ENCODE data around the gene OXER1. TPM values are rescaled to one million over a fixed set of nuclear protein-coding genes. Genes with fewer than 3 reads are reported as not detected.

Gene OXER1
- total and polyA plus RNA-seq, 2 experiments from 2014 or later, result not detected

GRCh38 chr2:42792583-42793333 lies 28.8 kb upstream of the OXER1 start, which contains the start of gene HAAO:
Gene HAAO (minus strand): TSS chr2:42792583. CDS start chr2:42792536, 47 bp downstream.
- no peaks in the 10 kb centered on the region for H3K36me3 ChIP-seq (ENCODE audit: low read depth)
- H3K9me3 ChIP-seq (ENCODE audit: low read depth), result no peaks in the 10 kb centered on the region
- H3K9ac ChIP-seq, result peak within 1 kb of the TSS; percentile 23; the same call in 1 of the 2 replicates
- no peaks in the 10 kb centered on the region for H3K4me1 ChIP-seq (ENCODE audit: insufficient read depth)
- no peaks in the 10 kb centered on the region for H4K20me1 ChIP-seq (ENCODE audit: insufficient read depth)
- peaks cover 24% of the 10 kb centered on the region for H3K27me3 ChIP-seq (replicated peaks; ENCODE audit: insufficient read depth)
- 3 to 4% methylated on average over 63 to 73 of the region's 75 CpGs for WGBS, 2 experiments (ENCODE audit: low coverage in 1 of 2, low lambda C conversion rate in 2 of 2, missing lambda C conversion rate in 2 of 2)
- H3K4me3 ChIP-seq, result peak within 1 kb of the TSS; percentile 65
- no peaks in the 10 kb centered on the region for H3K79me2 ChIP-seq (ENCODE audit: insufficient read depth)
- in situ Hi-C loops (cut with MboI), result no loop called here
- H3K27ac ChIP-seq, result no peak within 1 kb of the TSS
- H3K4me2 ChIP-seq (ENCODE audit: unreplicated experiment), result peak within 1 kb of the TSS; percentile 49
- TF ChIP-seq EZH2phosphoT487 (IDR thresholded peaks at IDR 0.05; ENCODE audit: insufficient read depth, low read depth), result 0 out of 2 replicates have a peak, but pooled peaks have one; percentile 30
- TF ChIP-seq EZH2 (IDR thresholded peaks at IDR 0.05; ENCODE audit: insufficient read depth, poor library complexity, severe bottlenecking), result peak; percentile 53
- DNase-seq, result peak; percentile 35
- H2AFZ ChIP-seq, result peak within 1 kb of the TSS; percentile 62
- no peaks in the 10 kb centered on the region for H3F3A ChIP-seq (ENCODE audit: insufficient read depth)
- no peaks in the 10 kb centered on the region for H3K9me2 ChIP-seq (ENCODE audit: insufficient read depth)

- no peaks in the 10 kb centered on the region for H3F3A ChIP-seq (ENCODE audit: insufficient read depth)
- H3K79me2 ChIP-seq (ENCODE audit: insufficient read depth), result no peaks in the 10 kb centered on the region
- peak; percentile 48 for DNase-seq
- no peaks in the 10 kb centered on the region for H3K9me2 ChIP-seq (ENCODE audit: insufficient read depth)
- no peaks in the 10 kb centered on the region for H3K36me3 ChIP-seq (ENCODE audit: low read depth)
- H4K20me1 ChIP-seq (ENCODE audit: insufficient read depth), result no peaks in the 10 kb centered on the region
- no peaks in the 10 kb centered on the region for H3K4me1 ChIP-seq (ENCODE audit: insufficient read depth)
- 4 to 14% methylated on average over 7 to 14 of the region's 18 CpGs for WGBS, 2 experiments (ENCODE audit: low coverage in 1 of 2, low lambda C conversion rate in 2 of 2, missing lambda C conversion rate in 2 of 2)
- peak overlapping the region; percentile 65 for H3K4me3 ChIP-seq
- H3K27me3 ChIP-seq (replicated peaks; ENCODE audit: insufficient read depth), result peaks cover 24% of the 10 kb centered on the region
- H3K9ac ChIP-seq, result peak overlapping the region; percentile 23; the same call in 1 of the 2 replicates
- peak overlapping the region; percentile 62 for H2AFZ ChIP-seq
- in situ Hi-C loops (cut with MboI), result no loop called here
- H3K27ac ChIP-seq, result no peak overlapping the region
- TF ChIP-seq EZH2 (IDR thresholded peaks at IDR 0.05; ENCODE audit: insufficient read depth, poor library complexity, severe bottlenecking) (no peak), EZH2phosphoT487 (IDR thresholded peaks at IDR 0.05; ENCODE audit: insufficient read depth, low read depth) (no peak)
- no peaks in the 10 kb centered on the region for H3K9me3 ChIP-seq (ENCODE audit: low read depth)
- peak overlapping the region; percentile 49 for H3K4me2 ChIP-seq (ENCODE audit: unreplicated experiment)
Measured at GRCh38 chr2:42792087-42792582, 28.2 kb upstream of the OXER1 start.

DNA sequence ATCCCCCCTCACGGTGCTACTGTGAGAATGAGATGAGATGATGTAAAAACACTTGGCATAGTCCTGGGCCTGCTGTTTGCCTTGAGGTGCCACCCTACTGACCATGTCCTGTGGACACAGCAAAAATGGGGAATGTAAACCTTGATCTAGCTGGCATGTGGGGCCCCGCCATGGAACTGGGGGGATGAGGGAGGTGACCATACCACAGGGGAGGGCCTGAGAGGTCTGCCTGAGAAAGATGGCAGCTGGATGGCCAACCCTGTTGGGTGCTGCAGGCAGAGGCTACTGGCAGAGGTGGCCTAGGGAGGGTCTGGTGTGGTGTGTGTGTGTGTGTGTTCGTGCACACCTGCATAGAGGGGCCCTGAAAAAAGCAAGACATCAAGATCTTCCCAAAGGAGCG lies 27.7 kb upstream of the OXER1 start:
- Histone ChIP-seq H3K4me2 (ENCODE audit: unreplicated experiment) (no peak overlapping the region), H3K4me1 (ENCODE audit: insufficient read depth) (no peaks in the 10 kb centered on the region), H3K9me3 (ENCODE audit: low read depth) (no peaks in the 10 kb centered on the region), H3K9ac (no peak overlapping the region), H3K9me2 (ENCODE audit: insufficient read depth) (no peaks in the 10 kb centered on the region), H3K27me3 (replicated peaks; ENCODE audit: insufficient read depth) (peaks cover 24% of the 10 kb centered on the region), H2AFZ (peak overlapping the region; percentile 62; the same call in 1 of the 2 replicates), H4K20me1 (ENCODE audit: insufficient read depth) (no peaks in the 10 kb centered on the region), H3K27ac (no peak overlapping the region), H3F3A (ENCODE audit: insufficient read depth) (no peaks in the 10 kb centered on the region), H3K79me2 (ENCODE audit: insufficient read depth) (no peaks in the 10 kb centered on the region), H3K4me3 (no peak overlapping the region), H3K36me3 (ENCODE audit: low read depth) (no peaks in the 10 kb centered on the region)
- WGBS, 2 experiments (ENCODE audit: low coverage in 1 of 2, low lambda C conversion rate in 2 of 2, missing lambda C conversion rate in 2 of 2), result 81 to 83% methylated on average over 4 of the region's 4 CpGs
- in situ Hi-C loops (cut with MboI), result no loop called here
- TF ChIP-seq EZH2 (IDR thresholded peaks at IDR 0.05; ENCODE audit: insufficient read depth, poor library complexity, severe bottlenecking), result no peak
- TF ChIP-seq EZH2phosphoT487 (IDR thresholded peaks at IDR 0.05; ENCODE audit: insufficient read depth, low read depth), result no peak
- DNase-seq, result no peak

DNA sequence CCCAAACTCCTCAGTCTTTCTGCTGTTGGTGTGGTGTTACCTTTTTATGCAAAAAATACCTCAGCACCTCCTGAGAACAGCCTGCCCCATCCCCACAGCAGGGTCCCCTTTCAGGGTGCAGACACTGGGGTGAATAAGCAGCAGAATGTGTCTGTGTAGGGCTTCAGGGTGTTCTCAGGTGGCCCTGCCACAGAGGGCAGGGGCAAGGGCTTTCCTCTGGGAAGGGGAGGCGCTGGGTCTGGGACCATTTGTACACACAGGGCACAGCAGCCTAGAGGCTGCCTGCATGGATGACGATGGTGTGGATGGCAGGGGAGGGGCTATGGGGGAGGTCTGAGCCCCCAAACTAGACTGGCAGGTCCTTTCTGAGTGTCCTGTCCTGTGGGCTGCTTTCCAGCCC lies 25.8 kb upstream of the OXER1 start:
- no peaks in the 10 kb centered on the region for H3F3A ChIP-seq (ENCODE audit: insufficient read depth)
- DNase-seq, result no peak
- TF ChIP-seq EZH2 (IDR thresholded peaks at IDR 0.05; ENCODE audit: insufficient read depth, poor library complexity, severe bottlenecking) (no peak), EZH2phosphoT487 (IDR thresholded peaks at IDR 0.05; ENCODE audit: insufficient read depth, low read depth) (no peak)
- peaks cover 24% of the 10 kb centered on the region for H3K27me3 ChIP-seq (replicated peaks; ENCODE audit: insufficient read depth)
- no peak overlapping the region for H3K9ac ChIP-seq
- no peaks in the 10 kb centered on the region for H3K36me3 ChIP-seq (ENCODE audit: low read depth)
- no peaks in the 10 kb centered on the region for H3K79me2 ChIP-seq (ENCODE audit: insufficient read depth)
- H4K20me1 ChIP-seq (ENCODE audit: insufficient read depth), result no peaks in the 10 kb centered on the region
- no peak overlapping the region for H2AFZ ChIP-seq
- no peaks in the 10 kb centered on the region for H3K9me2 ChIP-seq (ENCODE audit: insufficient read depth)
- H3K4me3 ChIP-seq, result no peak overlapping the region
- H3K4me2 ChIP-seq (ENCODE audit: unreplicated experiment), result no peak overlapping the region
- in situ Hi-C loops (cut with MboI), result no loop called here
- H3K4me1 ChIP-seq (ENCODE audit: insufficient read depth), result no peaks in the 10 kb centered on the region
- 52 to 56% methylated on average over 2 of the region's 2 CpGs for WGBS, 2 experiments (ENCODE audit: low coverage in 1 of 2, low lambda C conversion rate in 2 of 2, missing lambda C conversion rate in 2 of 2)
- no peak overlapping the region for H3K27ac ChIP-seq
- no peaks in the 10 kb centered on the region for H3K9me3 ChIP-seq (ENCODE audit: low read depth)

Data from GM23248 (cell line).